Measurements from ENCODE around the gene SLC7A9. TPM values are rescaled to one million over a fixed set of nuclear protein-coding genes. Genes with fewer than 3 reads are reported as not detected.

The SLC7A9 gene
- total RNA-seq, 1 donor from 2014 or later = 0.46 TPM

- peaks cover 6% of the 10 kb centered on the region for H3K27me3 Mint-ChIP-seq (ENCODE audit: unreplicated experiment)
- H3K4me3 Mint-ChIP-seq (ENCODE audit: unreplicated experiment) = no peak overlapping the region
- no peaks in the 10 kb centered on the region for H3K9me3 Mint-ChIP-seq (ENCODE audit: unreplicated experiment)
- no peak overlapping the region for H3K27ac Mint-ChIP-seq (ENCODE audit: unreplicated experiment)
- DNase-seq (ENCODE audit: low spot score) = no peak
- no peaks in the 10 kb centered on the region for H3K36me3 Mint-ChIP-seq (ENCODE audit: low read depth, unreplicated experiment)
- peaks cover 13% of the 10 kb centered on the region for H3K4me1 Mint-ChIP-seq (ENCODE audit: unreplicated experiment)
- no peak for TF ChIP-seq CTCF (IDR thresholded peaks at IDR 0.05; ENCODE audit: unreplicated experiment)
Observed at GRCh38 chr19:32824191-32824751, 45.3 kb downstream of the SLC7A9 start.

- H3K9me3 Mint-ChIP-seq (ENCODE audit: unreplicated experiment) = no peaks in the 10 kb centered on the region
- H3K27me3 Mint-ChIP-seq (ENCODE audit: unreplicated experiment) = peaks cover 6% of the 10 kb centered on the region
- no peak overlapping the region for H3K4me3 Mint-ChIP-seq (ENCODE audit: unreplicated experiment)
- TF ChIP-seq CTCF (IDR thresholded peaks at IDR 0.05; ENCODE audit: unreplicated experiment) = no peak
- DNase-seq (ENCODE audit: low spot score) = no peak
- H3K4me1 Mint-ChIP-seq (ENCODE audit: unreplicated experiment) = peaks cover 13% of the 10 kb centered on the region
- no peaks in the 10 kb centered on the region for H3K36me3 Mint-ChIP-seq (ENCODE audit: low read depth, unreplicated experiment)
- H3K27ac Mint-ChIP-seq (ENCODE audit: unreplicated experiment) = no peak overlapping the region
Observed at GRCh38 chr19:32823747-32824102, 45.8 kb downstream of the SLC7A9 start.

DNA sequence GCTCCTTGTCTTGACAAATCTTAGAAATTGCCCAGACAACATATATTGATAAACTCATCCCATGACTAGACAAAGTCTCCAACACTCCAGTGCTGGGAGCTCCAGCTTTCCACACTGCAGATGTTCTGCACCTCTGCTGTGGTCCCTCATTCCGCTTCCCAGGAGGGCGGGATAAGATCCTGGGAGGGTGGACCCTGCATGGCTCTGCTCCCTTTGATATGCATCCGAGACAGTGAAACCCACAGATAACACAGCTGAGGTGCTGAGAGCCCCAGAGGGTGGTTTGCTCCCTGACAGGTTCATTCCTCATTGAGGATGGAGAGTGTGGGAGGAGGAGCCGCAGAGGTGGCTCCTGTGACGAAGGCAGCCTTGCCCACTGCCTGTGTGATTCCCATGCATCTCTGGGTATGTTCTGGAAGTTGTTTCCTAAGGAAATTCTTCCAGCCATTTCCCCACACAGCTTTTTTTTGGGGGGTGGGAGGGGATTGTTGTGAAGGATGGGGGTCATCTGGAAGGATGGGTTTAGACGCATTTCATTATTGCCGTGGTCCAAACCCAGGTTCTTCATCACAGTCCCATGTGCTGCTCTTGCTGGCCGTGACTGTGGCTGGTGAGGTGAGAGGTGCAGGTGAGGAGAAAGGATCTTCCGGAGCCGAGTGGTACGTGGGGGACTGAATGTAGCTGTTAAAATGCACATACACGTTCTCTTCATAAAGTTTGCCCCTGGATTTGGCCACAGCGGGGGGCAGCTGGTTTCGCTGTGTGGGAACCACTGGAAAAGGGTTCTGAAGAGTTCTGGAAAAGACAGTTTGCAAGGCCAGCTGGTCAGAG lies 46.4 kb downstream of the SLC7A9 start:
- Mint-ChIP-seq H3K27me3 (ENCODE audit: unreplicated experiment) (peaks cover 6% of the 10 kb centered on the region), H3K4me1 (ENCODE audit: unreplicated experiment) (peaks cover 13% of the 10 kb centered on the region), H3K9me3 (ENCODE audit: unreplicated experiment) (no peaks in the 10 kb centered on the region), H3K27ac (ENCODE audit: unreplicated experiment) (no peak overlapping the region), H3K4me3 (ENCODE audit: unreplicated experiment) (no peak overlapping the region), H3K36me3 (ENCODE audit: low read depth, unreplicated experiment) (no peaks in the 10 kb centered on the region)
- no peak for DNase-seq (ENCODE audit: low spot score)
- no peak for TF ChIP-seq CTCF (IDR thresholded peaks at IDR 0.05; ENCODE audit: unreplicated experiment)

DNA sequence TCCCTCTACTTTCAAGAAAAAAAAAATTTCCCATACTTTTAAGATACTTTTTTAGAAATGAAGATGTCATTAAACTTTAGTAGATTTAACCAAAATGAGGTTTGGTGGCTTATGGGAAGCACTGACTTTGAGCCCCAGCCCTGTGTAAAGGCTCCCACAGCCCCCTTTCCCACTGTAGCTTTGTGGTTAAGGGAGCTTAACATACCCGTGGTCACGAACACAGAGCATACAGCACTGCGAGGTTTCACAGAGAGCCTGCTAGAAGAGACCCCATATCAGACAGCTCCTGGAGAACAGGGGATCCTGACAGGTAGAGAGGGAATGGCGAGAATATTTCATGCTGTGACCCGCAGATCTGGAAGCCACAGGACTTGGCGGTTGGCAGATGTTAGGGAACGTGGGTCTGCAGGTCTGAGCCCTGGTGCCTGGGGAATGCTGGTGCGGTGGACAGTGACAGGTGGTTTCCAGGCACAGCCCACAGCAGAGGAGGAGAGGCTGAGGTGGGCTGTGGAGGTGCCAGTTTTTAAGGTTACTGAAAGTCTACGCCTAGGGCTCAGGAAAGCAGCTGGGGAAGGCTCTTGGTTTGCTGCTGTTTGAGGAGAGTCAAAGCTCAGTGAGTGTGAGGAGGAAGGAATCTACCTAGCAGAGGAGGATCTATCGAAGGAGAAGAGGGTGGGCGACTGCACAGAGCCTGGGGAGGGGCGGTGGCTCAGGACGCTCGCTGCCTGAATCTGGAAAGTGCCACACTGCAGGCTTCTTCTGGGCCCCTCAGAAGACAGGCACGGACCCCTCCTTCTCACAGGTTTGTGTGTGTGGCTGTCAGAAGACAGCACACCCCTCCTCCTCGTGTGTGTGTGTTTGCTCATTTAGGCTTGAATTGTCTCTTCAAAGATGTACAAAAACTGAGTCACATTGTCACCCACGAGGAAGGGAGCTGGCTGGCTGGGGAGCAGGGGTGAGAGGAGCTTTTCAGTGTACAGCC lies 49.9 kb downstream of the SLC7A9 start:
- Mint-ChIP-seq H3K9me3 (ENCODE audit: unreplicated experiment) (no peaks in the 10 kb centered on the region), H3K27me3 (ENCODE audit: unreplicated experiment) (peaks cover 10% of the 10 kb centered on the region), H3K36me3 (ENCODE audit: low read depth, unreplicated experiment) (no peaks in the 10 kb centered on the region), H3K27ac (ENCODE audit: unreplicated experiment) (no peak overlapping the region), H3K4me1 (ENCODE audit: unreplicated experiment) (peaks cover 7% of the 10 kb centered on the region), H3K4me3 (ENCODE audit: unreplicated experiment) (no peak overlapping the region)
- no peak for TF ChIP-seq CTCF (IDR thresholded peaks at IDR 0.05; ENCODE audit: unreplicated experiment)
- DNase-seq (ENCODE audit: low spot score) = no peak

All from endothelial cell (in vitro differentiated cells).